ENCODE data around the gene FGF1. TPM values are rescaled to one million over a fixed set of nuclear protein-coding genes. Genes with fewer than 3 reads are reported as not detected.
A peak's percentile ranks its signal among the peaks of the same experiment; 100 is the strongest.

Gene FGF1
- total RNA-seq, 1 donor from 2014 or later, result not detected

DNA sequence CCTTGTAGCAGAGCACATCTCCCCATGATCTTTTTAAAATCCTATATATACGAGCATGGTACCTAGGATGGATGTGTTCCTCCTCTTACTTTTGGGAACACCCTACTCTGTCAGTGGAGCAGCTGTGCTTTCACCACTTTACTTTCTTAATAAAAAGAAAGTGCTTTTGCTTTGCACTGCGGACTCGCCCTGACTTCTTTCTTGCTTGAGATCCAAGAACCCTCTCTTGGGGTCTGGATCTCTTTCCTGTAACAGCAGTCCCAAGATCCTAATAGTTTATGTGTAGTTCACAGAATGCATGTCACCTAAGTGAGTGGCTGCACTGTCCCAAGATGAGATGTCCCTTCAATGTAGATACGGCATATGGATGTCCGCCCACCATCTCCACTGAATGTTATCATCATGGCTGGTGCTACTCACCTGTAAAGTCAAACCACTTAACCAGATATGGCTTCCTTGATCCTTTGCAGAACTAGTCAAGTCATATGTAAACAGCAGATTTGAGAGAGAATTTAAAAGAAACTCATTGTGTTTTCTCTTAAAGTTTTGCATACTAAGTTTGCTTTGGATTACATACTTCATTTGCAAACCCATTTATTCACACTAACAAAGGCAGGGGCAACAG lies 1.9 kb downstream of the FGF1 start:
- H3K36me3 ChIP-seq, result no peaks in the 10 kb centered on the region
- no peak overlapping the region for H3K4me3 Mint-ChIP-seq
- no peaks in the 10 kb centered on the region for H3K27me3 ChIP-seq
- H3K9me3 ChIP-seq (ENCODE audit: low read depth), result no peaks in the 10 kb centered on the region
- no peaks in the 10 kb centered on the region for H3K36me3 Mint-ChIP-seq
- H3K4me1 Mint-ChIP-seq, result peaks cover 51% of the 10 kb centered on the region
- H3K27me3 Mint-ChIP-seq (ENCODE audit: insufficient read depth, low read depth), result peaks cover 8% of the 10 kb centered on the region
- H3K4me3 ChIP-seq, result no peak overlapping the region
- H4K20me1 ChIP-seq (ENCODE audit: low read depth), result no peaks in the 10 kb centered on the region
- H3K27ac Mint-ChIP-seq, result peak overlapping the region; percentile 96
- H3F3A ChIP-seq (ENCODE audit: low read depth), result peaks cover 17% of the 10 kb centered on the region
- H3K27ac ChIP-seq, result no peak overlapping the region
- H3K9me3 Mint-ChIP-seq, result peaks cover 3% of the 10 kb centered on the region
- DNase-seq (ENCODE audit: low spot score), result no peak
- no peaks in the 10 kb centered on the region for H3K79me2 ChIP-seq (ENCODE audit: low read depth)
- peaks cover 21% of the 10 kb centered on the region for H3K4me1 ChIP-seq
- H2AFZ ChIP-seq (replicated peaks), result peak overlapping the region; percentile 81
- H3K4me2 ChIP-seq, result peak overlapping the region; percentile 20
- TF ChIP-seq EZH2phosphoT487 (IDR thresholded peaks at IDR 0.05), result no peak
- TF ChIP-seq EZH2 (IDR thresholded peaks at IDR 0.05), result no peak
- TF ChIP-seq, protein P1, sequence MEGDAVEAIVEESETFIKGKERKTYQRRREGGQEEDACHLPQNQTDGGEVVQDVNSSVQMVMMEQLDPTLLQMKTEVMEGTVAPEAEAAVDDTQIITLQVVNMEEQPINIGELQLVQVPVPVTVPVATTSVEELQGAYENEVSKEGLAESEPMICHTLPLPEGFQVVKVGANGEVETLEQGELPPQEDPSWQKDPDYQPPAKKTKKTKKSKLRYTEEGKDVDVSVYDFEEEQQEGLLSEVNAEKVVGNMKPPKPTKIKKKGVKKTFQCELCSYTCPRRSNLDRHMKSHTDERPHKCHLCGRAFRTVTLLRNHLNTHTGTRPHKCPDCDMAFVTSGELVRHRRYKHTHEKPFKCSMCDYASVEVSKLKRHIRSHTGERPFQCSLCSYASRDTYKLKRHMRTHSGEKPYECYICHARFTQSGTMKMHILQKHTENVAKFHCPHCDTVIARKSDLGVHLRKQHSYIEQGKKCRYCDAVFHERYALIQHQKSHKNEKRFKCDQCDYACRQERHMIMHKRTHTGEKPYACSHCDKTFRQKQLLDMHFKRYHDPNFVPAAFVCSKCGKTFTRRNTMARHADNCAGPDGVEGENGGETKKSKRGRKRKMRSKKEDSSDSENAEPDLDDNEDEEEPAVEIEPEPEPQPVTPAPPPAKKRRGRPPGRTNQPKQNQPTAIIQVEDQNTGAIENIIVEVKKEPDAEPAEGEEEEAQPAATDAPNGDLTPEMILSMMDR (IDR thresholded peaks at IDR 0.05), result no peak
- H3K9ac ChIP-seq, result no peak overlapping the region

DNA sequence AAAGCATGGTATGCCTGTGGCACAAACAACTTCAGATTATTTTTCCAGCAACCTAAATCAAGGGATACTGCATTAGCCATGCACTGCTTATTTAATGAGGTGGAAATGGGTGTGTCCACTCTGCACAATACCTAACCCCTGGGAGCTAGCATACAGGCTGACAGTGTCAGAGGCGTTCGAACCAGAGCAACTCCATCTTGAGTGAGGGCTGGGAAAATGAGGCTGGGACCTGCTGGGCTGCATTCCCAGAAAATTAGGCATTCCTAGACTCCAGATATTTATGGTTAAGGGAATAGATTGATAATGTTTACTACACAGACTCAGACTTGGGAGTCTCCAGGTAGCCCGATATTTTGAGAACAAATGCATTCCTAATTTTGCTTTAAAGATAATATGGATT lies 2.8 kb downstream of the FGF1 start:
- Histone ChIP-seq H3K9ac (no peak overlapping the region), H3F3A (ENCODE audit: low read depth) (peaks cover 17% of the 10 kb centered on the region), H2AFZ (replicated peaks) (no peak overlapping the region), H3K36me3 (no peaks in the 10 kb centered on the region), H3K9me3 (ENCODE audit: low read depth) (no peaks in the 10 kb centered on the region), H4K20me1 (ENCODE audit: low read depth) (no peaks in the 10 kb centered on the region), H3K79me2 (ENCODE audit: low read depth) (no peaks in the 10 kb centered on the region), H3K27ac (no peak overlapping the region), H3K27me3 (no peaks in the 10 kb centered on the region), H3K4me3 (no peak overlapping the region), H3K4me1 (peaks cover 28% of the 10 kb centered on the region), H3K4me2 (no peak overlapping the region)
- no peak for TF ChIP-seq EZH2phosphoT487 (IDR thresholded peaks at IDR 0.05)
- TF ChIP-seq, protein P1 (IDR thresholded peaks at IDR 0.05), result no peak
- TF ChIP-seq EZH2 (IDR thresholded peaks at IDR 0.05), result no peak
- peaks cover 3% of the 10 kb centered on the region for H3K9me3 Mint-ChIP-seq
- H3K27me3 Mint-ChIP-seq (ENCODE audit: insufficient read depth, low read depth), result peaks cover 10% of the 10 kb centered on the region
- H3K36me3 Mint-ChIP-seq, result no peaks in the 10 kb centered on the region
- no peak overlapping the region for H3K27ac Mint-ChIP-seq
- no peak for DNase-seq (ENCODE audit: low spot score)
- no peak overlapping the region for H3K4me3 Mint-ChIP-seq
- peaks cover 47% of the 10 kb centered on the region for H3K4me1 Mint-ChIP-seq

DNA sequence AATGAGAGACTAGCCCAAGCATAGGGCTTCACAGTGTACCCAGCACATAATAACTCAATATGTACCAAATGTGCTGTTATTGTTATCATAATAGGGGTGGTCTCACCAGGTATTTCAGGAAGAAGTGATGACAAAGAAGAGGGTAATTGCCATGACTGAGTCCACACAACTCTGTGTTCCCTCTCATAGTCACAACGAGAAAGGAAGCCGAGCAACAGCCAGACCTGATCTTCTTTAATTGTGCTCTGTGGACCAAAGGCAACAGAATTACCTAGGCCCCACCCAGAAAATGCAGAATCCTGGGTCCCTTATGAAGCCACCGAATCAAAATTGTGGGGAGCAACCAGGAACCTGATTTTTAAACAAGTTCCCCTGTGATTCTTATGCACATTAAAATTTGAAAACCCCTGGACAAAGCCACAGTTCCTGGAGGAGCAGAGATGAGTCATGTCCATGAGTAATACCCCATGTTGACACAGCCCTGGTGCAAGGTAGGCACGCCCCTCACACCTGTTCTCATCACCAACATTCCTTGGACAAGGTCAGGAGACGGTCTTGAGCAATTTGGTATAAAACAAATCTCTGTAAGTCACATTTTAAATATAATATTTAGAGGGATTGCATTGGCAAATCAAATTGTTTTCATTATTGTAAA lies 5.2 kb downstream of the FGF1 start:
- TF ChIP-seq EZH2 (IDR thresholded peaks at IDR 0.05) (no peak), EZH2phosphoT487 (IDR thresholded peaks at IDR 0.05) (no peak)
- TF ChIP-seq, protein P1 (IDR thresholded peaks at IDR 0.05), result no peak
- H3K9me3 Mint-ChIP-seq, result peaks cover 3% of the 10 kb centered on the region
- Histone ChIP-seq H3K36me3 (no peaks in the 10 kb centered on the region), H3K9ac (no peak overlapping the region), H3K79me2 (ENCODE audit: low read depth) (no peaks in the 10 kb centered on the region), H3F3A (ENCODE audit: low read depth) (peaks cover 17% of the 10 kb centered on the region), H3K9me3 (ENCODE audit: low read depth) (no peaks in the 10 kb centered on the region), H3K4me1 (peaks cover 25% of the 10 kb centered on the region), H2AFZ (replicated peaks) (no peak overlapping the region), H3K4me3 (no peak overlapping the region), H3K27ac (no peak overlapping the region), H4K20me1 (ENCODE audit: low read depth) (no peaks in the 10 kb centered on the region), H3K4me2 (no peak overlapping the region), H3K27me3 (no peaks in the 10 kb centered on the region)
- no peak overlapping the region for H3K27ac Mint-ChIP-seq
- H3K27me3 Mint-ChIP-seq (ENCODE audit: insufficient read depth, low read depth), result peaks cover 8% of the 10 kb centered on the region
- H3K4me3 Mint-ChIP-seq, result no peak overlapping the region
- DNase-seq (ENCODE audit: low spot score), result no peak
- no peaks in the 10 kb centered on the region for H3K36me3 Mint-ChIP-seq
- peaks cover 31% of the 10 kb centered on the region for H3K4me1 Mint-ChIP-seq
